OCI-LY3 (cell line): ENCODE results near the gene POLH.

ENCODE experiments used
- EZH2phosphoT487 ChIP-seq: fragments of 200-600 bp; shearing (Covaris generic); IDR thresholded peaks from 2 replicates; pipeline ENCODE4 v1.6.1; 2018; ENCODE audit warnings: antibody characterized with exemption, mixed run types, low read depth
- TF ChIP-seq, protein P1 (sequence below): fragments of 200-600, 300-600 bp; sonication (generic); IDR thresholded peaks from 2 replicates; pipeline ENCODE4 v1.5.1; 2014; ENCODE audit warnings: antibody characterized with exemption, low read length, low read depth

DNA sequence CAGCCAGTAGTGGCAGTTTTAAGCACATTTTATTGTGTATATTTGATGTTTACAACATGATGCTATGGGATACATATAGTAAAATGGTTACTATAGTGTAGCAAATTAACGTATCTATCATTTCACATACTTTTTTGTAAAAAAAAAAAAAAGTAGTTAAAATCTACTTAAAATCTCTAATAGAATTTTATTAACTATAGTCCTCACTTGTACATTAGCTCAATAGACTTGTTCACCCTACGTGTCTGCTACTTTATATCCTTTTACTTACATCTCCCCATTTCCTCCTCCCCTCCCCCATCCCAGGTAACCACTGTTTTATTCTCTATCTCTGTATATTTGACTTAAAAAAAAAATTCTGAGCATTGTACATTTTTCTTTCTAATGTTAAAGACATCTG, 30.0 kb downstream of the POLH start:
- TF ChIP-seq, protein P1, sequence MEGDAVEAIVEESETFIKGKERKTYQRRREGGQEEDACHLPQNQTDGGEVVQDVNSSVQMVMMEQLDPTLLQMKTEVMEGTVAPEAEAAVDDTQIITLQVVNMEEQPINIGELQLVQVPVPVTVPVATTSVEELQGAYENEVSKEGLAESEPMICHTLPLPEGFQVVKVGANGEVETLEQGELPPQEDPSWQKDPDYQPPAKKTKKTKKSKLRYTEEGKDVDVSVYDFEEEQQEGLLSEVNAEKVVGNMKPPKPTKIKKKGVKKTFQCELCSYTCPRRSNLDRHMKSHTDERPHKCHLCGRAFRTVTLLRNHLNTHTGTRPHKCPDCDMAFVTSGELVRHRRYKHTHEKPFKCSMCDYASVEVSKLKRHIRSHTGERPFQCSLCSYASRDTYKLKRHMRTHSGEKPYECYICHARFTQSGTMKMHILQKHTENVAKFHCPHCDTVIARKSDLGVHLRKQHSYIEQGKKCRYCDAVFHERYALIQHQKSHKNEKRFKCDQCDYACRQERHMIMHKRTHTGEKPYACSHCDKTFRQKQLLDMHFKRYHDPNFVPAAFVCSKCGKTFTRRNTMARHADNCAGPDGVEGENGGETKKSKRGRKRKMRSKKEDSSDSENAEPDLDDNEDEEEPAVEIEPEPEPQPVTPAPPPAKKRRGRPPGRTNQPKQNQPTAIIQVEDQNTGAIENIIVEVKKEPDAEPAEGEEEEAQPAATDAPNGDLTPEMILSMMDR = no peak
- TF ChIP-seq EZH2phosphoT487 = no peak
